ENCODE measurements around the gene PLEKHN1. TPM values are rescaled to one million over a fixed set of nuclear protein-coding genes. Genes with fewer than 3 reads are reported as not detected.

The PLEKHN1 gene
- total and polyA plus RNA-seq, 2 experiments from 2014 or later: 0.60 to 2.4 TPM

DNA sequence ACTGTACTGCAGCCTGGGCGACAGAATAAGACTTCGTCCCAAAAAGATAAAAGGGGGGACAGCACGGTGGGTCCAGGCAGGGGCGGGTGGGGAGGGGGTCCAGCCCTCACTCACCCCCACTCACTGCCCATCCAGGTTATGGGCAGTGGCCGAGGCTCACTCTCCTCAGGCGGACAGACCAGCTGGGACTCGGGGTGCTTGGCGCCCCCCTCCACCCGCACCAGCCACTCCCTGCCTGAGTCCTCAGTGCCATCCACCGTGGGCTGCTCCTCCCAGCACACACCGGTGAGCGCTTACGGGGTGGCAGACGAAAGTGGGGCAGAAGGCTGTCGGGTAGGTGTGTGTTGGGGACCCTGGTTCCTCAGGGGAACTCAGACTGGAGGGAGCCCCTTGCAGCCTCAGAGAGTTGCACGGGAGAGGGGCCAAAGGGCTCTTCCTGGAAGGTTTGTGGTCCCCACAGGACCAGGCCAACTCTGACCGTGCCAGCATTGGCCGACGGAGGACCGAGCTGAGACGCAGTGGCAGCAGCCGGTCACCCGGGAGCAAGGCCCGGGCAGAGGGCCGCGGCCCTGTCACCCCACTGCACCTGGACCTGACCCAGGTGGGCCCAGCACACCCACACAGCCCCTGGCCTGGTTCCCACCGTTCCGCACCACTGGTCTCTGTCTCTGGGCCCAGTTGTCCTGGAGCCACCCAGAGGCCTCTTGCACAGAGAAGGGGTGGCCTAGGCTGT, 6.6 kb downstream of the PLEKHN1 start:
- Histone ChIP-seq H3K27me3 (peaks cover 4% of the 10 kb centered on the region), H3K4me3 (no peak overlapping the region), H3K9me3 (ENCODE audit: low read depth) (no peaks in the 10 kb centered on the region), H3K4me2 (no peak overlapping the region), H3K4me1 (ENCODE audit: insufficient read depth) (peaks cover 3% of the 10 kb centered on the region), H2AFZ (no peak overlapping the region), H4K20me1 (ENCODE audit: insufficient read depth, poor library complexity, severe bottlenecking) (no peaks in the 10 kb centered on the region), H3K79me2 (no peaks in the 10 kb centered on the region), H3K9me2 (replicated peaks; ENCODE audit: insufficient read depth) (no peaks in the 10 kb centered on the region), H3K27ac (no peak overlapping the region), H3K36me3 (replicated peaks; ENCODE audit: insufficient read depth, low read depth) (no peaks in the 10 kb centered on the region)
- TF ChIP-seq EZH2phosphoT487 (IDR thresholded peaks at IDR 0.05; ENCODE audit: low read depth, severe bottlenecking, unreplicated experiment) (no peak), EZH2 (IDR thresholded peaks at IDR 0.05; ENCODE audit: borderline replicate concordance) (no peak)
- TF ChIP-seq, protein P1, sequence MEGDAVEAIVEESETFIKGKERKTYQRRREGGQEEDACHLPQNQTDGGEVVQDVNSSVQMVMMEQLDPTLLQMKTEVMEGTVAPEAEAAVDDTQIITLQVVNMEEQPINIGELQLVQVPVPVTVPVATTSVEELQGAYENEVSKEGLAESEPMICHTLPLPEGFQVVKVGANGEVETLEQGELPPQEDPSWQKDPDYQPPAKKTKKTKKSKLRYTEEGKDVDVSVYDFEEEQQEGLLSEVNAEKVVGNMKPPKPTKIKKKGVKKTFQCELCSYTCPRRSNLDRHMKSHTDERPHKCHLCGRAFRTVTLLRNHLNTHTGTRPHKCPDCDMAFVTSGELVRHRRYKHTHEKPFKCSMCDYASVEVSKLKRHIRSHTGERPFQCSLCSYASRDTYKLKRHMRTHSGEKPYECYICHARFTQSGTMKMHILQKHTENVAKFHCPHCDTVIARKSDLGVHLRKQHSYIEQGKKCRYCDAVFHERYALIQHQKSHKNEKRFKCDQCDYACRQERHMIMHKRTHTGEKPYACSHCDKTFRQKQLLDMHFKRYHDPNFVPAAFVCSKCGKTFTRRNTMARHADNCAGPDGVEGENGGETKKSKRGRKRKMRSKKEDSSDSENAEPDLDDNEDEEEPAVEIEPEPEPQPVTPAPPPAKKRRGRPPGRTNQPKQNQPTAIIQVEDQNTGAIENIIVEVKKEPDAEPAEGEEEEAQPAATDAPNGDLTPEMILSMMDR (IDR thresholded peaks at IDR 0.05; ENCODE audit: poor library complexity): no peak
- 93% methylated on average over 24 of the region's 28 CpGs for WGBS (ENCODE audit: low lambda C conversion rate, missing lambda C conversion rate)
- DNase-seq (ENCODE audit: low spot score): no peak

DNA sequence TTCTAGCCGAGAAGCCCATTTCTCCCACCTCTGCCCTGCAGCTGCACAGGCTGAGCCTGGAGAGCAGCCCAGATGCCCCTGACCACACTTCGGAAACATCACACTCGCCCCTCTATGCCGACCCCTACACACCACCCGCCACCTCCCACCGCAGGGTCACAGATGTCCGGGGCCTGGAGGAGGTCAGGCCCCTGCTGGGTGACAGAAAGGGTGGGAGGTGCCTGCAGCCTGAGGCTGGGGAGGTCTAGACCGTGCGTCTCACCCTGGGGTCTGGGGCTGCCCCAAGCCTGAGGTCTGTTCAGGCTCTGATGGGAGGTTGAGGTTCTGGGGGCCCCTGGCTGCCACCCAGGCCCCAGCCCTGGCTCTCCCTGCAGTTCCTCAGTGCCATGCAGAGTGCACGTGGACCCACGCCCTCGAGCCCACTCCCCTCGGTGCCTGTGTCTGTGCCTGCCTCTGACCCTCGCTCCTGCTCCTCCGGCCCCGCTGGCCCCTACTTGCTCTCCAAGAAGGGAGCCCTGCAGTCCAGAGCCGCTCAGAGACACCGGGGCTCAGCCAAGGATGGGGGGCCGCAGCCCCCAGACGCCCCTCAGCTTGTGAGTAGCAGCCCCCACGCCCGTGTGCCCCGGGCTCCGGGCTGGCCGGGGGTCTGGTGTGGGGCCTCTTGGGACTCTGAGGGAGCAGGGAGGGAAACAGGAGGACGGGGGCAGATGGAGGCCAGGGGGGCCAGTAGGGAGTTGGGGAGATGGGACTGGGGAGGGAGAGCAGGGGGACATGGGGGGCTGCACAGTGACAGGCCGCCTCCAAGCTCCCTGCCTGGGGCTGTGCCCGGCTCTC, 7.4 kb downstream of the PLEKHN1 start:
- Histone ChIP-seq H3K27me3 (peaks cover 4% of the 10 kb centered on the region), H3K4me3 (no peak overlapping the region), H3K27ac (no peak overlapping the region), H4K20me1 (ENCODE audit: insufficient read depth, poor library complexity, severe bottlenecking) (no peaks in the 10 kb centered on the region), H3K79me2 (no peaks in the 10 kb centered on the region), H3K4me2 (no peak overlapping the region), H3K9me3 (ENCODE audit: low read depth) (no peaks in the 10 kb centered on the region), H3K9me2 (replicated peaks; ENCODE audit: insufficient read depth) (no peaks in the 10 kb centered on the region), H3K36me3 (replicated peaks; ENCODE audit: insufficient read depth, low read depth) (no peaks in the 10 kb centered on the region), H2AFZ (no peak overlapping the region), H3K4me1 (ENCODE audit: insufficient read depth) (peaks cover 3% of the 10 kb centered on the region)
- TF ChIP-seq, protein P1 (IDR thresholded peaks at IDR 0.05; ENCODE audit: poor library complexity): no peak
- TF ChIP-seq EZH2 (IDR thresholded peaks at IDR 0.05; ENCODE audit: borderline replicate concordance): no peak
- no peak for TF ChIP-seq EZH2phosphoT487 (IDR thresholded peaks at IDR 0.05; ENCODE audit: low read depth, severe bottlenecking, unreplicated experiment)
- 91% methylated on average over 24 of the region's 28 CpGs for WGBS (ENCODE audit: low lambda C conversion rate, missing lambda C conversion rate)
- no peak for DNase-seq (ENCODE audit: low spot score)

DNA sequence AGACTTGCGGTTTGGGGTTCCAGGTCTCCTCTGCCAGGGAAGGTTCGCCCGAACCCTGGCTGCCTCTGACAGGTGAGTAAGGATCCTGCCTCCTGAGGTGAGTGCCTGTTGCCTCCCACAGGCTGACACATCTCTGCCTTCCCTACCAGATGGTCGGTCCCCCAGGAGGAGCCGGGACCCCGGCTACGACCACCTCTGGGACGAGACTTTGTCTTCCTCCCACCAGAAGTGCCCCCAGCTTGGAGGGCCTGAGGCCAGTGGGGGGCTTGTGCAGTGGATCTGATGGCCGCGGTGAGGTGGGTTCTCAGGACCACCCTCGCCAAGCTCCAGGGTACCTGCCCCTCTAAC, 8.0 kb downstream of the PLEKHN1 start:
- Histone ChIP-seq H3K9me2 (replicated peaks; ENCODE audit: insufficient read depth) (no peaks in the 10 kb centered on the region), H3K9me3 (ENCODE audit: low read depth) (no peaks in the 10 kb centered on the region), H3K4me1 (ENCODE audit: insufficient read depth) (peaks cover 3% of the 10 kb centered on the region), H2AFZ (no peak overlapping the region), H3K27ac (no peak overlapping the region), H3K79me2 (no peaks in the 10 kb centered on the region), H3K36me3 (replicated peaks; ENCODE audit: insufficient read depth, low read depth) (no peaks in the 10 kb centered on the region), H3K4me2 (no peak overlapping the region), H3K27me3 (peaks cover 4% of the 10 kb centered on the region), H4K20me1 (ENCODE audit: insufficient read depth, poor library complexity, severe bottlenecking) (no peaks in the 10 kb centered on the region), H3K4me3 (no peak overlapping the region)
- TF ChIP-seq EZH2 (IDR thresholded peaks at IDR 0.05; ENCODE audit: borderline replicate concordance) (no peak), EZH2phosphoT487 (IDR thresholded peaks at IDR 0.05; ENCODE audit: low read depth, severe bottlenecking, unreplicated experiment) (no peak)
- TF ChIP-seq, protein P1 (IDR thresholded peaks at IDR 0.05; ENCODE audit: poor library complexity): no peak
- DNase-seq (ENCODE audit: low spot score): no peak
- 92% methylated on average over 9 of the region's 11 CpGs for WGBS (ENCODE audit: low lambda C conversion rate, missing lambda C conversion rate)

Data from hepatocyte (in vitro differentiated cells).